Body of pancreas (tissue), 4 donors: Measurements from ENCODE around the gene MCRS1.

ENCODE experiments used
- CTCF ChIP-seq, 7 experiments: fragments of 450-650 bp in 4 of 7; fragments of 200-600 bp in 3 of 7; sonication (generic) in 3 of 7; IDR thresholded peaks; one replicate each; pipeline ENCODE4 v1.5.1; 2016 to 2019; ENCODE audit warnings: antibody characterized with exemption in 7 of 7
- POLR2A ChIP-seq, 3 donors: fragments of 450-650 bp; IDR thresholded peaks; one replicate each; pipeline ENCODE4 v1.6.1; 2016; ENCODE audit warnings: antibody characterized with exemption in 3 of 3, mild to moderate bottlenecking in 2 of 3

GRCh38 chr12:49553512-49554088 is 14.3 kb downstream of the MCRS1 start:
- TF ChIP-seq CTCF (IDR thresholded peaks at IDR 0.05) (peak in 6 of 7 experiments; percentile 20 to 73 (median 54)), POLR2A (IDR thresholded peaks at IDR 0.05) (no peak)
